ENCODE measurements around the gene CNGB1.

Gene CNGB1

GRCh38 chr16:57844416-57845030 lies 126.4 kb downstream of the CNGB1 start:
- no peaks in the 10 kb centered on the region for H3K27me3 ChIP-seq
- H3K4me3 ChIP-seq (ENCODE audit: low read depth in 1 of 2, low read length in 1 of 2), result no peak overlapping the region
- H3K4me1 ChIP-seq (ENCODE audit: control insufficient read depth in 1 of 2, insufficient read depth in 1 of 2, low read depth in 1 of 2, low read length in 1 of 2), result no peaks in the 10 kb centered on the region
- H3K36me3 ChIP-seq, result no peaks in the 10 kb centered on the region
- H3K9me3 ChIP-seq, result no peaks in the 10 kb centered on the region
- no peak overlapping the region for H3K27ac ChIP-seq
- no peak for TF ChIP-seq CTCF (IDR thresholded peaks at IDR 0.05)

GRCh38 chr16:57843400-57843799 lies 127.5 kb downstream of the CNGB1 start:
- Histone ChIP-seq H3K27me3 (no peaks in the 10 kb centered on the region), H3K36me3 (no peaks in the 10 kb centered on the region), H3K27ac (no peak overlapping the region), H3K9me3 (no peaks in the 10 kb centered on the region), H3K4me3 (ENCODE audit: low read depth in 1 of 2, low read length in 1 of 2) (no peak overlapping the region), H3K4me1 (ENCODE audit: control insufficient read depth in 1 of 2, insufficient read depth in 1 of 2, low read depth in 1 of 2, low read length in 1 of 2) (no peaks in the 10 kb centered on the region)
- TF ChIP-seq CTCF (IDR thresholded peaks at IDR 0.05), result no peak

GRCh38 chr16:57842601-57843000 lies 128.3 kb downstream of the CNGB1 start:
- Histone ChIP-seq H3K36me3 (no peaks in the 10 kb centered on the region), H3K27ac (no peak overlapping the region), H3K9me3 (no peaks in the 10 kb centered on the region), H3K27me3 (no peaks in the 10 kb centered on the region), H3K4me3 (ENCODE audit: low read depth in 1 of 2, low read length in 1 of 2) (no peak overlapping the region), H3K4me1 (ENCODE audit: control insufficient read depth in 1 of 2, insufficient read depth in 1 of 2, low read depth in 1 of 2, low read length in 1 of 2) (no peaks in the 10 kb centered on the region)
- no peak for TF ChIP-seq CTCF (IDR thresholded peaks at IDR 0.05)

- Histone ChIP-seq H3K27me3 (no peaks in the 10 kb centered on the region), H3K4me3 (ENCODE audit: low read depth in 1 of 2, low read length in 1 of 2) (no peak overlapping the region)
- no peak for TF ChIP-seq CTCF (IDR thresholded peaks at IDR 0.05)
Observed at GRCh38 chr16:57840833-57841232, 130.1 kb downstream of the CNGB1 start.

GRCh38 chr16:57838161-57838560 lies 132.8 kb downstream of the CNGB1 start:
- no peak overlapping the region for H3K4me3 ChIP-seq (ENCODE audit: low read depth in 1 of 2, low read length in 1 of 2)
- H3K4me1 ChIP-seq (ENCODE audit: control insufficient read depth in 1 of 2, insufficient read depth in 1 of 2, low read depth in 1 of 2, low read length in 1 of 2), result no peaks in the 10 kb centered on the region
- H3K27ac ChIP-seq, result no peak overlapping the region
- H3K9me3 ChIP-seq, result no peaks in the 10 kb centered on the region
- no peaks in the 10 kb centered on the region for H3K27me3 ChIP-seq
- no peak for TF ChIP-seq CTCF (IDR thresholded peaks at IDR 0.05)
- H3K36me3 ChIP-seq, result no peaks in the 10 kb centered on the region

More at GRCh38 chr16:57840833-57841232, 130.1 kb downstream of the CNGB1 start:
- H3K9me3 ChIP-seq, result no peaks in the 10 kb centered on the region
- H3K36me3 ChIP-seq, result no peaks in the 10 kb centered on the region
- no peak overlapping the region for H3K27ac ChIP-seq
- H3K4me1 ChIP-seq (ENCODE audit: control insufficient read depth in 1 of 2, insufficient read depth in 1 of 2, low read depth in 1 of 2, low read length in 1 of 2), result no peaks in the 10 kb centered on the region
